HG02759 (cell line): Measurements from ENCODE around the gene PGLYRP2.
"Not testable (repeated sequence)": the region's sequence is repeated elsewhere in the genome, so short reads cannot be mapped to it uniquely, and the experiment has no call there.

Experiments used
- ATAC-seq: cut with Tn5 transposase; IDR thresholded peaks from one replicate; pipeline ENCODE4 v1.9.1; 2021; ENCODE audit warnings: mild to moderate bottlenecking, moderate library complexity; ENCODE audit not compliant: unreplicated experiment

PGLYRP2 gene

GRCh38 chr19:15479391-15480345 is at the start of gene PGLYRP2:
Gene PGLYRP2, minus strand, starts transcription at chr19:15479501. Its CDS starts 130 bp downstream, at chr19:15479371.
- no peak for ATAC-seq

- ATAC-seq: no peak
Observed at GRCh38 chr19:15527705-15528104, 48.4 kb upstream of the PGLYRP2 start.

GRCh38 chr19:15526408-15526807 is 47.1 kb upstream of the PGLYRP2 start:
- no peak for ATAC-seq

GRCh38 chr19:15525291-15525690 is 46.0 kb upstream of the PGLYRP2 start:
- ATAC-seq: no peak

GRCh38 chr19:15524781-15525180 is 45.5 kb upstream of the PGLYRP2 start:
- ATAC-seq: no peak

- no peak for ATAC-seq
Observed at GRCh38 chr19:15519433-15519976, 40.2 kb upstream of the PGLYRP2 start.

- ATAC-seq: no peak
Observed at GRCh38 chr19:15517778-15518177, 38.5 kb upstream of the PGLYRP2 start.

- no peak for ATAC-seq
Observed at GRCh38 chr19:15516363-15516762, 37.1 kb upstream of the PGLYRP2 start.

- not testable (repeated sequence) for ATAC-seq
Observed at GRCh38 chr19:15515227-15515625, 35.9 kb upstream of the PGLYRP2 start.

- ATAC-seq: no peak
Observed at GRCh38 chr19:15511671-15512424, 32.5 kb upstream of the PGLYRP2 start.

- no peak for ATAC-seq
Observed at GRCh38 chr19:15508035-15508710, 28.9 kb upstream of the PGLYRP2 start, which contains the start of gene CYP4F22. Gene CYP4F22, plus strand, starts transcription at chr19:15508525. Its CDS starts 16,812 bp downstream, at chr19:15525337.

- no peak for ATAC-seq
Observed at GRCh38 chr19:15507068-15508034, 28.1 kb upstream of the PGLYRP2 start.

- ATAC-seq: no peak
Observed at GRCh38 chr19:15506074-15506571, 26.8 kb upstream of the PGLYRP2 start.

GRCh38 chr19:15502264-15502663 is 23.0 kb upstream of the PGLYRP2 start:
- no peak for ATAC-seq

- ATAC-seq: no peak
Observed at GRCh38 chr19:15501596-15501995, 22.3 kb upstream of the PGLYRP2 start.

- no peak for ATAC-seq
Observed at GRCh38 chr19:15498910-15499309, 19.6 kb upstream of the PGLYRP2 start.

- ATAC-seq: no peak
Observed at GRCh38 chr19:15498156-15498858, 19.0 kb upstream of the PGLYRP2 start.

- no peak for ATAC-seq
Observed at GRCh38 chr19:15495151-15495550, 15.8 kb upstream of the PGLYRP2 start.
